Caco-2 (cell line): ENCODE data around the gene BTF3. TPM values are rescaled to one million over a fixed set of nuclear protein-coding genes. Genes with fewer than 3 reads are reported as not detected.
"Not testable (repeated sequence)": the region's sequence is repeated elsewhere in the genome, so short reads cannot be mapped to it uniquely, and the experiment has no call there.

Source experiments
- BruUV-seq: library from RNA; stranded (reverse); fragments of 400-500 nt; replicated peaks from 2 replicates; lab custom pipeline; 2021; lab: Mats Ljungman, UMichigan
- CTCF ChIA-PET: fragments of 300-600 bp; sonication (Branson Sonifier 250); formaldehyde crosslinking; loops from one replicate; lab custom pipeline; 2022; ENCODE audit warnings: antibody characterized with exemption; lab: Charles Lee
- POLR2A ChIA-PET: fragments of 300-600 bp; sonication (Branson Sonifier 250); formaldehyde crosslinking; loops from one replicate; lab custom pipeline; 2022; ENCODE audit warnings: antibody characterized with exemption; lab: Charles Lee
- DNase-seq, 2 experiments: peaks; one replicate each; pipeline versions ENCODE4 v3.0.0 to v3.0.0-alpha.2; 2020 to 2022
- H3K27me3 ChIP-seq: replicated peaks from 2 replicates; pipeline ENCODE4 v1.6.0; 2011; ENCODE audit warnings: low read length; ENCODE audit not compliant: control insufficient read depth, insufficient read depth
- H3K36me3 ChIP-seq: 2 replicates; pipeline ENCODE4 v1.5.1; 2011; ENCODE audit warnings: low read length; ENCODE audit not compliant: control insufficient read depth, insufficient read depth
- H3K4me1 ChIP-seq: fragments of 250-450 bp; sonication (Bioruptor Pico); 2 replicates; pipeline ENCODE4 v1.5.1; 2020; ENCODE audit warnings: mild to moderate bottlenecking
- H3K4me3 ChIP-seq: 2 replicates; pipeline ENCODE4 v1.5.1; 2011; ENCODE audit warnings: low read depth, mild to moderate bottlenecking, control low read depth, low read length
- H3K9me3 ChIP-seq: fragments of 250-450 bp; sonication (Bioruptor Pico); 2 replicates; pipeline ENCODE4 v1.5.1; 2020; ENCODE audit warnings: mild to moderate bottlenecking, moderate library complexity
- H3K27ac Mint-ChIP-seq: one replicate; pipeline ENCODE4 v1.8.0; 2022; ENCODE audit warnings: mixed read lengths; ENCODE audit not compliant: unreplicated experiment
- H3K27me3 Mint-ChIP-seq: one replicate; pipeline ENCODE4 v1.8.0; 2022; ENCODE audit warnings: mixed read lengths; ENCODE audit not compliant: insufficient read depth, unreplicated experiment
- H3K36me3 Mint-ChIP-seq: one replicate; pipeline ENCODE4 v1.8.0; 2022; ENCODE audit warnings: mild to moderate bottlenecking, mixed read lengths; ENCODE audit not compliant: insufficient read depth, unreplicated experiment
- H3K4me1 Mint-ChIP-seq: one replicate; pipeline ENCODE4 v1.8.0; 2022; ENCODE audit warnings: low read depth, mixed read lengths; ENCODE audit not compliant: unreplicated experiment
- H3K4me3 Mint-ChIP-seq: one replicate; pipeline ENCODE4 v1.8.0; 2022; ENCODE audit warnings: mild to moderate bottlenecking, moderate library complexity, mixed read lengths; ENCODE audit not compliant: unreplicated experiment
- H3K9me3 Mint-ChIP-seq: one replicate; pipeline ENCODE4 v1.8.0; 2022; ENCODE audit warnings: mixed read lengths; ENCODE audit not compliant: unreplicated experiment
- intact Hi-C: fragments of 100-400 bp; cut with micrococcal nuclease; formaldehyde crosslinking; loops from one replicate; pipeline ENCODE4 v1.10.0; 2022; ENCODE audit not compliant: unreplicated experiment
- total RNA-seq: library from RNA; stranded (reverse); gene quantifications from 2 replicates; pipeline ENCODE4 v1.2.3, GENCODE V29; 2022
- TF ChIP-seq, protein P1 (sequence below), 2 experiments: fragments of 200-600 bp in 1 of 2; IDR thresholded peaks; 1 replicate in 1 of 2; 2 replicates in 1 of 2; pipeline versions ENCODE4 v1.5.1 to v1.8.0; 2011 to 2022; ENCODE audit warnings: antibody characterized with exemption in 1 of 2, control low read depth in 1 of 2, inconsistent platforms in 1 of 2, low read depth in 1 of 2, low read length in 1 of 2, mild to moderate bottlenecking in 1 of 2, moderate library complexity in 1 of 2; ENCODE audit not compliant: insufficient read depth in 1 of 2, severe bottlenecking in 1 of 2, unreplicated experiment in 1 of 2

Gene BTF3
- total RNA-seq, 1 experiment from 2014 or later = 653 TPM

DNA sequence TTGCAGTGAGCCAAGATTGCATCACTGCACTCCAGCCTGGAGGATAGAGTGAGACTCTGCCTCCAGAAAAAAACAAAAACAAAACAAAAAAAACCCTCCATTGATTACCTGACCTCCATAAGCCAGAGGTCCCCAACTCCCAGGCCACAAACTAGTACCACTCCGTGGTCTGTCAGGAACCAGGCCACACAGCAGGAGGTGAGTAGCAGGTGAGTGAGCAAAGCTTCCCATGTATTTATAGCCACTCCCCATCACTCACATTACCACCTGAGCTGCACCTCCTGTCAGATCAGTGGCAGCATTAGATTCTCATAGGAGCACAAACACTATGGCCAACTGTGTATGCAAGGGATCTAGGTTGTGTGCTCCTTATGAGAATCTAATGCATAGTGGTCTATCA, 13.7 kb upstream of the BTF3 start:
- H3K4me1 Mint-ChIP-seq = no peaks in the 10 kb centered on the region
- Histone ChIP-seq H3K36me3 (no peaks in the 10 kb centered on the region), H3K4me1 (no peaks in the 10 kb centered on the region), H3K27me3 (no peaks in the 10 kb centered on the region), H3K9me3 (no peaks in the 10 kb centered on the region), H3K4me3 (no peak overlapping the region)
- no peak for DNase-seq
- no peak overlapping the region for H3K27ac Mint-ChIP-seq
- H3K27me3 Mint-ChIP-seq = no peaks in the 10 kb centered on the region
- H3K36me3 Mint-ChIP-seq = no peaks in the 10 kb centered on the region
- ChIA-PET CTCF (no interaction called here), POLR2A (no interaction called here)
- no TSS peak for BruUV-seq
- no peak overlapping the region for H3K4me3 Mint-ChIP-seq
- no peaks in the 10 kb centered on the region for H3K9me3 Mint-ChIP-seq
- TF ChIP-seq, protein P1, sequence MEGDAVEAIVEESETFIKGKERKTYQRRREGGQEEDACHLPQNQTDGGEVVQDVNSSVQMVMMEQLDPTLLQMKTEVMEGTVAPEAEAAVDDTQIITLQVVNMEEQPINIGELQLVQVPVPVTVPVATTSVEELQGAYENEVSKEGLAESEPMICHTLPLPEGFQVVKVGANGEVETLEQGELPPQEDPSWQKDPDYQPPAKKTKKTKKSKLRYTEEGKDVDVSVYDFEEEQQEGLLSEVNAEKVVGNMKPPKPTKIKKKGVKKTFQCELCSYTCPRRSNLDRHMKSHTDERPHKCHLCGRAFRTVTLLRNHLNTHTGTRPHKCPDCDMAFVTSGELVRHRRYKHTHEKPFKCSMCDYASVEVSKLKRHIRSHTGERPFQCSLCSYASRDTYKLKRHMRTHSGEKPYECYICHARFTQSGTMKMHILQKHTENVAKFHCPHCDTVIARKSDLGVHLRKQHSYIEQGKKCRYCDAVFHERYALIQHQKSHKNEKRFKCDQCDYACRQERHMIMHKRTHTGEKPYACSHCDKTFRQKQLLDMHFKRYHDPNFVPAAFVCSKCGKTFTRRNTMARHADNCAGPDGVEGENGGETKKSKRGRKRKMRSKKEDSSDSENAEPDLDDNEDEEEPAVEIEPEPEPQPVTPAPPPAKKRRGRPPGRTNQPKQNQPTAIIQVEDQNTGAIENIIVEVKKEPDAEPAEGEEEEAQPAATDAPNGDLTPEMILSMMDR (IDR thresholded peaks at IDR 0.05; ENCODE audit: insufficient read depth in 1 of 2, low read depth in 1 of 2, low read length in 1 of 2, severe bottlenecking in 1 of 2, unreplicated experiment in 1 of 2) = no peak
- intact Hi-C loops = no loop called here

DNA sequence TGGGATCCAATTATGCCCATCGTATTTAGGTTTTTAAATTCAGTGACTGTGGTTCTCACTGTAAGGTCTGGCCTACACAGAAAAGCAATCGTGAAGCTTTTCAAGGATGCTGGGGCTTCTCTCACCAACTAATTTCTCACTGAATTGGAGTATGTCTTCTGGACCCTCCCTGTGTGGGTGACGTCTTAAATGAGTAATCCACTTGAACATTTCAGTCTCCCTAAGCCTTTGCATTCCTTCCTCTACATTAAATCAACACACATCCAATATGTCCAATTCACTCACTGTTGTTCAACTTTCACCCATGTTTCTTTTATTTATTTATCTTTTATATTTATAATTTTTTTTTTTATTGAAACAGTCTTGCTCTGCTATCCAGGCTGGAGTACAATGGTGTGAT, 12.5 kb upstream of the BTF3 start:
- no peaks in the 10 kb centered on the region for H3K4me1 ChIP-seq
- Mint-ChIP-seq H3K27me3 (no peaks in the 10 kb centered on the region), H3K27ac (no peak overlapping the region), H3K36me3 (no peaks in the 10 kb centered on the region), H3K9me3 (no peaks in the 10 kb centered on the region), H3K4me1 (no peaks in the 10 kb centered on the region), H3K4me3 (no peak overlapping the region)
- ChIA-PET CTCF (no interaction called here), POLR2A (no interaction called here)
- no peaks in the 10 kb centered on the region for H3K9me3 ChIP-seq
- H3K36me3 ChIP-seq = no peaks in the 10 kb centered on the region
- TF ChIP-seq, protein P1 (IDR thresholded peaks at IDR 0.05; ENCODE audit: insufficient read depth in 1 of 2, low read depth in 1 of 2, low read length in 1 of 2, severe bottlenecking in 1 of 2, unreplicated experiment in 1 of 2) = no peak
- no peaks in the 10 kb centered on the region for H3K27me3 ChIP-seq
- no TSS peak for BruUV-seq
- no peak overlapping the region for H3K4me3 ChIP-seq
- intact Hi-C loops = no loop called here
- no peak for DNase-seq

DNA sequence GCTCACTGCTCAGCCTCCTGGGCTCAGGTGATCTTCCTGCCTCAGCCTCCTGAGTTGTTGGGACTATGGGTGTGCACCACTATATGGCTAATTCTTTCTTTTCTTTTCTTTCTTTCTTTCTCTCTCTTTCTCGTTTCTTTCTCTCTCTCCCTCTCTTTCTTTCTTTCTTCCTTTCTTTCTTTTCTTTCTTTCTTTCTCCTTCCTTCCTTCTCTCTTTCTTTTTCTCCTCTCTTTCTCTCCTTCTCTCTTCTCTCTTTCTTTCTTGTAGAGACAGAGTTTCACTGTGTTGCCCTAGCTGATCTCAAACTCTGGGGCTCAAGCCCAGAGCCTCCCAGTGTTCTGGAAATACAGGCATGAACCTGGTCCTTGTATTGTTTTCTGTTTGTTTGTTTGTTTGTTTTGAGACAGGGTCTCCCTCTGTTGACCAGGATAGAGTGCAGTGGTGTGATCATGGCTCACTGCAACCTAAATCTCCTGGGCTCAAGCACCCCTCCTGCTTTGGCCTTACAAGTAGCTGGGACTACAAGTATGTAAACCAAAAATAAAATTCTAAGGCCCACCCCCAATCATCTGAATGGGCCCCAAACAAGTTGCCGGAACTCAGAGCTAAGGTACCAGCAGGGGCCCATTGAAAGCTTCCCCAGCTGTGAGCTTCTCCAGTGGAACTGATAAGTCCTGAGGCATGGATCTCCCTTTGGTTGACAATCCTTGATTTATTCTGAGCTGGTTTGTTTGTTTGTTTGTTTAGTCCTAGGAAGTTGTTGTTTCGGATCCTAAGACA, 11.9 kb upstream of the BTF3 start:
- H3K4me1 Mint-ChIP-seq = no peaks in the 10 kb centered on the region
- H3K4me3 Mint-ChIP-seq = no peak overlapping the region
- no peak for DNase-seq
- H3K27ac Mint-ChIP-seq = no peak overlapping the region
- H3K36me3 Mint-ChIP-seq = no peaks in the 10 kb centered on the region
- intact Hi-C loops = no loop called here
- no peaks in the 10 kb centered on the region for H3K9me3 Mint-ChIP-seq
- BruUV-seq = no TSS peak
- CTCF ChIA-PET = no interaction called here
- Histone ChIP-seq H3K36me3 (no peaks in the 10 kb centered on the region), H3K4me1 (no peaks in the 10 kb centered on the region), H3K27me3 (no peaks in the 10 kb centered on the region), H3K4me3 (no peak overlapping the region), H3K9me3 (no peaks in the 10 kb centered on the region)
- POLR2A ChIA-PET = no interaction called here
- TF ChIP-seq, protein P1 (IDR thresholded peaks at IDR 0.05; ENCODE audit: insufficient read depth in 1 of 2, low read depth in 1 of 2, low read length in 1 of 2, severe bottlenecking in 1 of 2, unreplicated experiment in 1 of 2) = no peak
- H3K27me3 Mint-ChIP-seq = no peaks in the 10 kb centered on the region

DNA sequence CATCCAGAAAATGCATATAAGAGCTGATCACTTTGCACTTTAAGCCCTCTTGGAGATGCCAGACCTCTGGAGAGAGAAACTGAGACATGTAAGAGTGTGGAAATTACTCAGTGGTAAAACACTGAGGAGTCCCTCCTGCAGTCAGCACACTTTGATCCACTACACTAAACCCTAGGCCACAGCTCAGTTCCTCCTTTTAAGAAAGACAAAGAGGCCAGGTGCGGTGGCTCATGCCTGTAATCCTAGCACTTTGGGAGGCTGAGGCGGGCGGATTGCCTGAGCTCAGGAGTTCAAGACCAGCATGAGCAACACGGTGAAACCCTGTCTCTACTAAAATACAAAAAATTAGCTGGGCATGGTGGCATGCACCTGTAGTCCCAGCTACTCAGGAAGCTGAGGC, 11.0 kb upstream of the BTF3 start:
- H3K4me1 ChIP-seq, H3K9me3 ChIP-seq, H3K36me3 Mint-ChIP-seq, intact Hi-C loops, H3K4me3 ChIP-seq, CTCF ChIA-PET, H3K27me3 Mint-ChIP-seq, H3K27me3 ChIP-seq, H3K9me3 Mint-ChIP-seq, H3K4me1 Mint-ChIP-seq, H3K4me3 Mint-ChIP-seq, POLR2A ChIA-PET, H3K36me3 ChIP-seq, DNase-seq, BruUV-seq, H3K27ac Mint-ChIP-seq: not testable (repeated sequence)
